ENCODE measurements around the gene ZBTB43.
A peak's percentile ranks its signal among the peaks of the same experiment; 100 is the strongest.
"Not testable (repeated sequence)": the region's sequence is repeated elsewhere in the genome, so short reads cannot be mapped to it uniquely, and the experiment has no call there.

ZBTB43 gene

DNA sequence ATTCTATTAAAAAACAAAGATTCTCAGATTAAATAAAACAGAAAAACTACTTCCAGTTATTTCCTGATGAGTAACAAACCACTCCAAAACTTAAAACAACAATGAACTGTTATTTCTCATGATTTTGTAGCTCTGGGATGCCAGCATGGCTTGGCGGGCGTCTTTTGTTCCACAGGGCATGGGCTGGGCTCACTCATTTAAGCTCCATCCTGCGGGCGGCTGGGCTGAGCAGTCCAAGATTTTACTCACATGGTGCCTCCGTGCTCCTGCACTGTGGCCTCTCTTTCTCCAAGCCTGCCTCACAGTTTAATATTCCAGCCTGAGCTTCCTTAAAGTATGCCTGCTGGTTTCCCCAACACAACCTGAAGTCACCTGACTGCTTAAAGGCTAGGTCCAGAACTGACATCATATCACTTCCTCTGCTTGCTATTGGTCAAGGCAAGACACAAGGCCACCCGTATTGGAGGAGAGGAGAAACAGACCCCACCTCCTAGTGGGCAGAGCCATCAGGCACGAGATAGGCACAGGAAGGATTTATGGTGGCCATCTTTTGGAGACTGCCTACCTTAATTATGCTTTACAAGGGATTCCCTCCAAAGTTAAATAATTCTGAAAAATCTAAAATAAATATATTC is 41.6 kb upstream of the ZBTB43 start:
- TF ChIP-seq, protein P1, sequence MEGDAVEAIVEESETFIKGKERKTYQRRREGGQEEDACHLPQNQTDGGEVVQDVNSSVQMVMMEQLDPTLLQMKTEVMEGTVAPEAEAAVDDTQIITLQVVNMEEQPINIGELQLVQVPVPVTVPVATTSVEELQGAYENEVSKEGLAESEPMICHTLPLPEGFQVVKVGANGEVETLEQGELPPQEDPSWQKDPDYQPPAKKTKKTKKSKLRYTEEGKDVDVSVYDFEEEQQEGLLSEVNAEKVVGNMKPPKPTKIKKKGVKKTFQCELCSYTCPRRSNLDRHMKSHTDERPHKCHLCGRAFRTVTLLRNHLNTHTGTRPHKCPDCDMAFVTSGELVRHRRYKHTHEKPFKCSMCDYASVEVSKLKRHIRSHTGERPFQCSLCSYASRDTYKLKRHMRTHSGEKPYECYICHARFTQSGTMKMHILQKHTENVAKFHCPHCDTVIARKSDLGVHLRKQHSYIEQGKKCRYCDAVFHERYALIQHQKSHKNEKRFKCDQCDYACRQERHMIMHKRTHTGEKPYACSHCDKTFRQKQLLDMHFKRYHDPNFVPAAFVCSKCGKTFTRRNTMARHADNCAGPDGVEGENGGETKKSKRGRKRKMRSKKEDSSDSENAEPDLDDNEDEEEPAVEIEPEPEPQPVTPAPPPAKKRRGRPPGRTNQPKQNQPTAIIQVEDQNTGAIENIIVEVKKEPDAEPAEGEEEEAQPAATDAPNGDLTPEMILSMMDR (IDR thresholded peaks at IDR 0.05; ENCODE audit: extremely low read depth, missing control alignments): no peak
- no peak for DNase-seq (ENCODE audit: low spot score)

DNA sequence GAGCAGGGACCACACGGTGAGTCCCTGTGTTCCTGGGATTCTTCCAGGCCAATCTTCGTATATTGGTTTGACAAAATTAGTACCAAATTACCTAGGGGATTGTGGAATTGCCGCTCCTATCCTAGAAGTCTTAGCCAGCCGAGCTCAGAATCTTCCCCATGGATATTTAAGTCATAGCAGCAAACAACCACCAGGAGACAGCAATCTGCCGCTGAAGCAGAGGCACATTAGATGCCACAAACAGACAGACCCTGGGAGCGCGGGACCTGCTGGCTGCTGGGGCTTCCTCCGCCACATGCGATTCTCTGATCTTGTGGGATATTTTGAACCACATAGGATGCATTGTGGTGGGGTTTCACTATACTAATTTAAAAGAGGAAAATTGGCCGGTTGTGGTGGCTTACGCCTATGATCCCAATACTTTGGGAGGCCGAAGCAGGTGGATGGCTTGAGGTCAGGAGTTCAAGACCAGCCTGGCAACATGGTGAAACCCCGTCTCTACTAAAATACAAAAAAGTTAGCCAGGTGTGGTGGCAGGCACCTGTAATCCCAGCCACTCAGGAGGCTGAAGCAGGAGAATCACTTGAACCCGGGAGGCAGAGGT is 31.7 kb upstream of the ZBTB43 start:
- no peak for DNase-seq (ENCODE audit: low spot score)
- TF ChIP-seq, protein P1 (IDR thresholded peaks at IDR 0.05; ENCODE audit: extremely low read depth, missing control alignments): no peak

DNA sequence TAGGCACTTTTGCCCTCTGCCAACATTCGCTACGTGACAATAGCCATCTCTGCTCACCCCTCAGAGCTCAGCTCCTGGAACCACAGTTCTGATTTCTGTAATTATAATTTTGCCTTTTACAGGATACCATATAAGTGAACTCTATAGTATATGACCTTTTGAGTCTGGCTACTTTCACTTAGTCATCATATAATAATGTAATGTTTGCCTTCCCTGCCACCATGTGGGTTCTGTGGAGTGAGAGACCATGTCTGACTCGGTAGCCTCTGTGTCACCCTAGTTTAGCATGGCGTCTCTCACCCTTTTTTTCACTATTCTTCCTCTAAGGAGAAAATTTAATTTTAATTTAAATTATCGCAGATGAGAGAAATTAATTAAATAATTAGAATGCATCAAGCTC is 28.9 kb upstream of the ZBTB43 start:
- TF ChIP-seq, protein P1 (IDR thresholded peaks at IDR 0.05; ENCODE audit: extremely low read depth, missing control alignments): no peak

DNA sequence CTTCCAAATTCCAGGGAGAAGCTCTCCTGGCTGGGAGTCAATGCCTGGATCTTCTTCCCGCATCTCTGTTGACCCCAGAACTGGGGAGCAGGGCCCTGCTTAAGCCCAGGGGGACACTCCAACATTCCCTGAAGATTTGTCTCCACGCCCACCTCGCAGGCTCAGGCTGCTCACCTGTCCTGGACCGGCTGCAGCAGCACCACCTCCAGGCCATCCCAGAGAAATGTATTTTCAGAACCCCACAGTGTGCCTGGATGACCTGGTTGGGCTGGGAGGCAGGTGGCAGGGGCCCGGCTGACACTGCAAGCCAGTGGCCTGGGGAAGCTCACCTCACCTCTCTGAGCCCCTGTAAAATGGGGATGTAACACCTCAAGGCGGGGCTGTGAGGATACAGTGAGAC is 27.1 kb upstream of the ZBTB43 start:
- no peak for DNase-seq (ENCODE audit: low spot score)

More for the DNA sequence above, 28.9 kb upstream of the ZBTB43 start:
- no peak for DNase-seq (ENCODE audit: low spot score)

DNA sequence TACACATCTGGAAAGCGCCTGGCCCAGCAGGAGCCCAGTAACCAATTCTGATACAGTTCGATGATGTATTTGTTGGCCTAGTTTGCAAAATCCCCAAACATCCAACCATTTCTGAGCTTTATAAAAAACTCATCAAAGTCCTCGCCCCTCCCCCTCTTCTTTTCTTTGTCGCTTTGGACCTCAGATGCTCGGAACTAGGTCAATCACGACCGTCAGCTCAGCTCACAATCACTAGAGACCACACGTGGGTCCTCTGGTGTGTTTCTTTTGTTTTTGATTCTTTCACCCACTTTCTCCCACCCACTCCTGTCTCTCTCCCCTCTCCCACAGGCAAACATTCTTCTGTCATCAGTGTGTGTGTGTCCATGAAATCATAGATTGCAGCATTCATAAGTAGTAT is 26.7 kb upstream of the ZBTB43 start:
- DNase-seq (ENCODE audit: low spot score): no peak
- TF ChIP-seq, protein P1 (IDR thresholded peaks at IDR 0.05; ENCODE audit: extremely low read depth, missing control alignments): no peak

More for the DNA sequence above, 27.1 kb upstream of the ZBTB43 start:
- TF ChIP-seq, protein P1 (IDR thresholded peaks at IDR 0.05; ENCODE audit: extremely low read depth, missing control alignments): no peak

DNA sequence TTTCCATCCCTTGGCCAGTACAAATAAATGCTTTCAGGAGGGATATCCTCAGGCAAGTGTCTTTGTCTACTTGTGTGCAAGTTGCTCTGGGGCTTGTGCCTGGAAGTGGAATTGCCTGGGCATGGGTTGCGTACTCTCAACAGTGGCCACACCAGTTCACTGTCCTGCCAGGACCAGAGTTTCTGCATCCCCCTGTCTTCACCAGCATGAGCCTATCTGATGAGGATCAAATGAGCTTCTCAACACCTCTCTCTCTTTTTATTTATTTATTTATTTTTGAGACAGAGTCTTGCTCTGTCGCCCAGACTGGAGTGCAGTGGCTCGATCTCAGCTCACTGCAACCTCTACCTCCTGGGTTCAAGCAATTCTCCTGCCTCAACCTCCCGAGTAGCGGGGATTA is 26.1 kb upstream of the ZBTB43 start:
- not testable (repeated sequence) for DNase-seq (ENCODE audit: low spot score)

DNA sequence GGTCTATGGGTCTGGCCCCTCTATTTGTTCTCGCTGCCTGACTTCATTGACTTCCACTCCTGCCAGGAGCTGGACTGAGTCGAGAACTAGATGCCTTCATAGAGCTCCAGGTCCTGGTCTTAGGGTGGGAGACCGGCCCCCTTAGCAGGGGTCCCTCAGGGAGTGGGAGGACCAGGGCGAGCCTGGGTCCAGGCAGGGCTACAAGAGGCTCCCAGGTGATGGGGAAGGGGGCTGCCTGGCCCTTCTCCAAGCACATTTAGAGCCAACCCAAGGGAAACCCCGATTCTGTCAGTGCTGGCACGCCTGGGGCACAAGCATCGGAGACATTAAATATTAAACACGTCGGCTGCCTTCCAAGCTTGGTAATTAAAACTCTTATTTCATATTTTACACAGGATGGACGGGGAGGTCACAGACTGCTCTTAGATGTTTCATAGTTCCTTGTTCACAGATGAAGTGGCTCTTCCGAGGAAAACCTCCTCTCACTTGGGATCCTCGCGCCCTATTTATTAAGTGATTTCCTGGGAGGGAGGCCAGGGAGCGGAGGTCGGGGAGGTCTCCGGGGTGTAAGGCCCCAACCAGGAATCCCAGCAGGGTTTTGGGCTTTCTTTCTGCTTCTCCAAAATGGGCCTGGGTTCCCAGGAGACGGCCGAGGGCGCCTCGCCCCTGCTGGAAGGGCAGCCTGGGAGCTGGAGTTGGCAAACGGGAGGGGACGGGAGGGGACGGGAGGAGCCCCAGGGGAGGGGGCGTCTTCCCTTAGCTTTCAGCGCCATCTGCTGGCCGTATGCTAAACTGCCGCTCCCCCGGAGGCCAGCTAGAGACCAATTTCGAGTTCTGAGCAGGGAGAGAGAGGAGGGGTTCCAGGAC is 23.4 kb upstream of the ZBTB43 start:
- TF ChIP-seq, protein P1 (IDR thresholded peaks at IDR 0.05; ENCODE audit: extremely low read depth, missing control alignments): peak; percentile 86
- peak; percentile 77 for DNase-seq (ENCODE audit: low spot score)
